Measurements from ENCODE around the gene VAV2.

VAV2 gene

GRCh38 chr9:133933426-133934026 lies 58.6 kb downstream of the VAV2 start:
- ATAC-seq = no peak
- no peak for TF ChIP-seq GLIS3 (CRISPR knock-in tag; IDR thresholded peaks at IDR 0.05)
- TF ChIP-seq ZNF565 (CRISPR knock-in tag; conservative IDR thresholded peaks at IDR 0.05; ENCODE audit: low read depth) = no peak
- no peak for TF ChIP-seq ARNTL (CRISPR knock-in tag; IDR thresholded peaks at IDR 0.05; ENCODE audit: borderline replicate concordance, low read depth)
- TF ChIP-seq BACH2 (CRISPR knock-in tag; IDR thresholded peaks at IDR 0.05; ENCODE audit: borderline replicate concordance) = no peak
- TF ChIP-seq CSDC2 (CRISPR knock-in tag; IDR thresholded peaks at IDR 0.05) = no peak
- TF ChIP-seq ZFP3 (CRISPR knock-in tag; IDR thresholded peaks at IDR 0.05) = no peak
- no peak for TF ChIP-seq ZNF70 (CRISPR knock-in tag; IDR thresholded peaks at IDR 0.05)
- TF ChIP-seq PATZ1 (CRISPR knock-in tag; IDR thresholded peaks at IDR 0.05; ENCODE audit: borderline replicate concordance) = no peak
- no peak for TF ChIP-seq CREB5 (CRISPR knock-in tag; IDR thresholded peaks at IDR 0.05; ENCODE audit: low read depth)
- TF ChIP-seq POU6F1 (CRISPR knock-in tag; IDR thresholded peaks at IDR 0.05; ENCODE audit: borderline replicate concordance, low read depth) = no peak
- TF ChIP-seq ZC3H10 (CRISPR knock-in tag; IDR thresholded peaks at IDR 0.05) = no peak
- no peak for TF ChIP-seq ZFP30 (CRISPR knock-in tag; IDR thresholded peaks at IDR 0.05)

- ATAC-seq = no peak
- TF ChIP-seq ESRRG (CRISPR knock-in tag; IDR thresholded peaks at IDR 0.05) = no peak
- TF ChIP-seq ARNTL (CRISPR knock-in tag; IDR thresholded peaks at IDR 0.05; ENCODE audit: borderline replicate concordance, low read depth) = no peak
- TF ChIP-seq BACH2 (CRISPR knock-in tag; IDR thresholded peaks at IDR 0.05; ENCODE audit: borderline replicate concordance) = no peak
- no peak for TF ChIP-seq TSHZ2 (CRISPR knock-in tag; IDR thresholded peaks at IDR 0.05)
- no peak for TF ChIP-seq OSR1 (CRISPR knock-in tag; IDR thresholded peaks at IDR 0.05)
These were observed 59.5 kb downstream of the VAV2 start for GRCh38 chr9:133932633-133933032.

- ATAC-seq = no peak
- TF ChIP-seq PPARA (CRISPR knock-in tag; IDR thresholded peaks at IDR 0.05; ENCODE audit: borderline replicate concordance) (no peak), TSHZ2 (CRISPR knock-in tag; IDR thresholded peaks at IDR 0.05) (no peak), TOX (CRISPR knock-in tag; IDR thresholded peaks at IDR 0.05; ENCODE audit: borderline replicate concordance) (no peak), ESRRG (CRISPR knock-in tag; IDR thresholded peaks at IDR 0.05) (no peak), ZC3H10 (CRISPR knock-in tag; IDR thresholded peaks at IDR 0.05) (no peak), ZFP3 (CRISPR knock-in tag; IDR thresholded peaks at IDR 0.05) (no peak), CSRNP3 (CRISPR knock-in tag; IDR thresholded peaks at IDR 0.05) (no peak), ZFP30 (CRISPR knock-in tag; IDR thresholded peaks at IDR 0.05) (no peak), POU6F1 (CRISPR knock-in tag; IDR thresholded peaks at IDR 0.05; ENCODE audit: borderline replicate concordance, low read depth) (no peak), ZNF70 (CRISPR knock-in tag; IDR thresholded peaks at IDR 0.05) (no peak), PATZ1 (CRISPR knock-in tag; IDR thresholded peaks at IDR 0.05; ENCODE audit: borderline replicate concordance) (no peak), CSDC2 (CRISPR knock-in tag; IDR thresholded peaks at IDR 0.05) (no peak), ZNF8 (CRISPR knock-in tag; IDR thresholded peaks at IDR 0.05) (no peak), GLIS3 (CRISPR knock-in tag; IDR thresholded peaks at IDR 0.05) (no peak)
These were observed 59.9 kb downstream of the VAV2 start for GRCh38 chr9:133932181-133932580.
